Lower leg skin (tissue), 3 donors: ENCODE data around the gene INSRR.

ENCODE experiments used
- POLR2A ChIP-seq, 2 donors: fragments of 450-650 bp; IDR thresholded peaks; one replicate each; pipeline ENCODE4 v1.6.1; 2016 to 2017; ENCODE audit warnings: antibody characterized with exemption in 2 of 2, mild to moderate bottlenecking in 1 of 2, moderate library complexity in 1 of 2
- TF ChIP-seq, protein P1 (sequence below), 3 donors: fragments of 450-650 bp; IDR thresholded peaks; one replicate each; pipeline ENCODE4 v1.5.1; 2016; ENCODE audit warnings: antibody characterized with exemption in 3 of 3, mild to moderate bottlenecking in 3 of 3, moderate library complexity in 2 of 3

- TF ChIP-seq, protein P1, sequence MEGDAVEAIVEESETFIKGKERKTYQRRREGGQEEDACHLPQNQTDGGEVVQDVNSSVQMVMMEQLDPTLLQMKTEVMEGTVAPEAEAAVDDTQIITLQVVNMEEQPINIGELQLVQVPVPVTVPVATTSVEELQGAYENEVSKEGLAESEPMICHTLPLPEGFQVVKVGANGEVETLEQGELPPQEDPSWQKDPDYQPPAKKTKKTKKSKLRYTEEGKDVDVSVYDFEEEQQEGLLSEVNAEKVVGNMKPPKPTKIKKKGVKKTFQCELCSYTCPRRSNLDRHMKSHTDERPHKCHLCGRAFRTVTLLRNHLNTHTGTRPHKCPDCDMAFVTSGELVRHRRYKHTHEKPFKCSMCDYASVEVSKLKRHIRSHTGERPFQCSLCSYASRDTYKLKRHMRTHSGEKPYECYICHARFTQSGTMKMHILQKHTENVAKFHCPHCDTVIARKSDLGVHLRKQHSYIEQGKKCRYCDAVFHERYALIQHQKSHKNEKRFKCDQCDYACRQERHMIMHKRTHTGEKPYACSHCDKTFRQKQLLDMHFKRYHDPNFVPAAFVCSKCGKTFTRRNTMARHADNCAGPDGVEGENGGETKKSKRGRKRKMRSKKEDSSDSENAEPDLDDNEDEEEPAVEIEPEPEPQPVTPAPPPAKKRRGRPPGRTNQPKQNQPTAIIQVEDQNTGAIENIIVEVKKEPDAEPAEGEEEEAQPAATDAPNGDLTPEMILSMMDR (IDR thresholded peaks at IDR 0.05): no peak
- no peak for TF ChIP-seq POLR2A (IDR thresholded peaks at IDR 0.05)
These were observed 33.5 kb upstream of the INSRR start for GRCh38 chr1:156892190-156893047.
